ENCODE data around the gene APOB. TPM values are rescaled to one million over a fixed set of nuclear protein-coding genes. Genes with fewer than 3 reads are reported as not detected.
A peak's percentile ranks its signal among the peaks of the same experiment; 100 is the strongest.

The APOB gene
- total RNA-seq, result 1 to 10 TPM in 5 of 7 donors, under 1 TPM in 2; 0.13 to 4.8 (median 1.5) TPM
- under 1 TPM; 0.13 to 0.45 TPM for polyA plus RNA-seq
- long read RNA-seq, donor 1, partial matches to known transcripts, result 1 of 2 reads
- long read RNA-seq, donor 1, other reads (novel, unspliced or antisense), result 1 of 2 reads
- long read RNA-seq, donor 2, result 0 reads
- long read RNA-seq, donor 3, partial matches to known transcripts, result 1 of 1 reads
- long read RNA-seq, donor 3, other reads (novel, unspliced or antisense), result 0 of 1 reads

DNA sequence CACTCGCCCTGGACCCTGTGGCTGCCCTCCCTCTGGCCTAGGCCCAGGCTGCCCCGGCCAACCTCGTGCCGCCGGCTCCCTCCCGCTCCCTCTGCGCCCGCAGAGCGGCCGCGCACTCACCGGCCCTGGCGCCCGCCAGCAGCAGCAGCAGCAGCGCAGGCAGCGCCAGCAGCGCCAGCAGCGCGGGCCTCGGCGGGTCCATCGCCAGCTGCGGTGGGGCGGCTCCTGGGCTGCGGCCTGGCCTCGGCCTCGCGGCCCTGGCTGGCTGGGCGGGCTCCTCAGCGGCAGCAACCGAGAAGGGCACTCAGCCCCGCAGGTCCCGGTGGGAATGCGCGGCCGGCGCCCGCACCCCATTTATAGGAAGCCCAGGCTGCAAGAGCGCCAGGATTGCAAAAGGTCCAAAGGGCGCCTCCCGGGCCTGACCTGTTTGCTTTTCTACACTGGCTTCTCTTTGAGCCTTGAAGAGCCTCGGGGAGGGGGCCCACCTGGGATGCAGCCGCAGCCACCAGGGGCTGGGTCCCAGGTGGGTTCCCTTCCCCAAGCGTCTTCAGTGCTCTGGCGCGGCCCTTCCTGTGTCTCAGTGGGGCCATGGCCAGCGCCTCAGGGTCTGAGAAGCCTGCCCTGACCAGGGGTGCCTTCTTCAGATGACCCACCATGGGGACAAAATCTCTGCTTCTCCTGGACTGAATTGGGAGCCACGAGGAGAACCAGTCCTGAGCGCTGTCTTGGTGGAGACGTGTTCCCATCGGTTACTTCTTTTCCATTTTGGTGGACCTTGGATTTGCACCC is at the start of gene APOB:
Gene APOB, minus strand, starts transcription at position 330 of the 789 bp plus-strand sequence. Its CDS starts 128 bp downstream, at position 202.
- Histone ChIP-seq H3K9me3 (no peaks in the 10 kb centered on the region), H3K27ac (peak within 1 kb of the TSS in 1 of 2 donors; percentile 8), H3K27me3 (no peaks in the 10 kb centered on the region), H3K4me3 (no peak within 1 kb of the TSS), H3K4me1 (ENCODE audit: insufficient read depth) (peaks cover 7% of the 10 kb centered on the region), H3K36me3 (no peaks in the 10 kb centered on the region)
- WGBS, 3 donors, result 46 to 49% (median 48%) methylated on average over 38 to 51 of the region's 51 CpGs
- no peak for TF ChIP-seq EP300 (IDR thresholded peaks at IDR 0.05)
- TF ChIP-seq, protein P1, sequence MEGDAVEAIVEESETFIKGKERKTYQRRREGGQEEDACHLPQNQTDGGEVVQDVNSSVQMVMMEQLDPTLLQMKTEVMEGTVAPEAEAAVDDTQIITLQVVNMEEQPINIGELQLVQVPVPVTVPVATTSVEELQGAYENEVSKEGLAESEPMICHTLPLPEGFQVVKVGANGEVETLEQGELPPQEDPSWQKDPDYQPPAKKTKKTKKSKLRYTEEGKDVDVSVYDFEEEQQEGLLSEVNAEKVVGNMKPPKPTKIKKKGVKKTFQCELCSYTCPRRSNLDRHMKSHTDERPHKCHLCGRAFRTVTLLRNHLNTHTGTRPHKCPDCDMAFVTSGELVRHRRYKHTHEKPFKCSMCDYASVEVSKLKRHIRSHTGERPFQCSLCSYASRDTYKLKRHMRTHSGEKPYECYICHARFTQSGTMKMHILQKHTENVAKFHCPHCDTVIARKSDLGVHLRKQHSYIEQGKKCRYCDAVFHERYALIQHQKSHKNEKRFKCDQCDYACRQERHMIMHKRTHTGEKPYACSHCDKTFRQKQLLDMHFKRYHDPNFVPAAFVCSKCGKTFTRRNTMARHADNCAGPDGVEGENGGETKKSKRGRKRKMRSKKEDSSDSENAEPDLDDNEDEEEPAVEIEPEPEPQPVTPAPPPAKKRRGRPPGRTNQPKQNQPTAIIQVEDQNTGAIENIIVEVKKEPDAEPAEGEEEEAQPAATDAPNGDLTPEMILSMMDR (IDR thresholded peaks at IDR 0.05), result no peak
- TF ChIP-seq POLR2A (IDR thresholded peaks at IDR 0.05), result no peak
- peak in 2 of 5 donors; percentile 31 to 53 for DNase-seq
- intact Hi-C loops (cut with DNase I), result loop anchor here in 3 of 4 donors (5.0 to 10.0 kb wide), 3 partner anchors 121 to 273 kb away; no protein-coding TSS in a partner anchor

GRCh38 chr2:21092308-21092869 is 48.5 kb upstream of the APOB start:
- Histone ChIP-seq H3K36me3 (no peaks in the 10 kb centered on the region), H3K27ac (no peak overlapping the region), H3K9me3 (no peaks in the 10 kb centered on the region), H3K4me3 (no peak overlapping the region), H3K4me1 (ENCODE audit: insufficient read depth) (no peaks in the 10 kb centered on the region), H3K27me3 (no peaks in the 10 kb centered on the region)
- WGBS, 3 donors, result 59 to 74% (median 66%) methylated on average over 3 of the region's 3 CpGs
- DNase-seq, result no peak
- TF ChIP-seq, protein P1 (IDR thresholded peaks at IDR 0.05), result no peak
- TF ChIP-seq EP300 (IDR thresholded peaks at IDR 0.05) (no peak), POLR2A (IDR thresholded peaks at IDR 0.05) (no peak)
- intact Hi-C loops (cut with DNase I), result no loop called here

DNA sequence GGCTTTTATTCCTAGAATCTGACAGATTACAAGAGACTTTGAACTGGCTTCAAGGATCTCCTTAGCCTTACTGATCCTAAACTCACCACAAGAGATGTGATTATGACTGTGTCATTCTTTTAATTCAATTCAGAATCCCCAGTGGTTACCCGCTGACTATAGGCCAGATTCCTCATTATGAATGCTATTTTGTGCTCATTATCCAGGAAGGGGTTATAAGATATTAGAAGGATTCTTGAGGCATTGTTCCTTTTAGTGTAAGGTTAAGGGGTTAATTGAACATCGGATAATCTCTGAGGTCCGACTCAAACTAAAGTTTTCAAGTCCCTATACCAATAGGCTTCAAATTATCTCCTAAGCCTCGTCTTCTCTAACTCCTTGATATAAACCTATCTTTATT is 40.5 kb upstream of the APOB start:
- intact Hi-C loops (cut with DNase I), result no loop called here
- Histone ChIP-seq H3K9me3 (no peaks in the 10 kb centered on the region), H3K36me3 (no peaks in the 10 kb centered on the region), H3K27me3 (no peaks in the 10 kb centered on the region), H3K27ac (no peak overlapping the region), H3K4me3 (no peak overlapping the region), H3K4me1 (ENCODE audit: insufficient read depth) (no peaks in the 10 kb centered on the region)
- TF ChIP-seq, protein P1 (IDR thresholded peaks at IDR 0.05), result no peak
- TF ChIP-seq EP300 (IDR thresholded peaks at IDR 0.05) (no peak), POLR2A (IDR thresholded peaks at IDR 0.05) (no peak)
- no peak for DNase-seq
- 65 to 80% (median 69%) methylated on average over 4 of the region's 4 CpGs for WGBS, 3 donors

DNA sequence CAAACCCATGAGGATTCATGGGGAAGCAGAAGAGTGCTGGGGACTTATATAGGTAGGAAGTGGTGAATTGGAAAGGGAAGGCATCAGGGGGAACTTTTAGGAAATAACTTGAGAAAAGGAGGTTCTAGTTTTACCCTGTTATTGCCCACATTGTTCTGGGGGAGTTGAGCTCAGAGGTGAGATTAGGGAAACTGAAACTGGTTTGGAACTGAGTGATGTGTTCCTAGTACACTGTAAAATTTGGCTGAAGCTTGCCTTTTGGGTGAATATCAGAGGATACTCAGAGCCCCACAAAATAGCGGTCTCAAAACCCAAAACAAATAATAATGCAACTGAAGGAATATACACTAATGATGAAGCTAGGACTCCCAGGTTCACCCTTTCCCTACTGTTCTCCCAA is 39.6 kb upstream of the APOB start:
- no peak for TF ChIP-seq POLR2A (IDR thresholded peaks at IDR 0.05)
- TF ChIP-seq EP300 (IDR thresholded peaks at IDR 0.05), result no peak
- TF ChIP-seq, protein P1 (IDR thresholded peaks at IDR 0.05), result no peak
- Histone ChIP-seq H3K27me3 (no peaks in the 10 kb centered on the region), H3K9me3 (no peaks in the 10 kb centered on the region), H3K36me3 (no peaks in the 10 kb centered on the region), H3K4me1 (ENCODE audit: insufficient read depth) (no peaks in the 10 kb centered on the region), H3K4me3 (no peak overlapping the region), H3K27ac (no peak overlapping the region)
- intact Hi-C loops (cut with DNase I), result no loop called here
- WGBS, 3 donors, result 90 to 96% (median 90%) methylated on average over 1 of the region's 1 CpG
- no peak for DNase-seq
